AG04450 (cell line): ENCODE data around the gene ABCA2. TPM values are rescaled to one million over a fixed set of nuclear protein-coding genes. Genes with fewer than 3 reads are reported as not detected.

Experiments
- CTCF ChIA-PET: fragments of 300-600, 350-600 bp; formaldehyde crosslinking; extraction: SDS; loops from one replicate; lab custom pipeline; 2022; ENCODE audit warnings: antibody characterized with exemption, inconsistent platforms; lab: Charles Lee
- POLR2A ChIA-PET: fragments of 350-600 bp; formaldehyde crosslinking; extraction: SDS; loops from one replicate; lab custom pipeline; 2021; ENCODE audit warnings: antibody characterized with exemption, inconsistent platforms; lab: Yijun Ruan, JAX
- DNase-seq: peaks from one replicate; pipeline ENCODE4 v3.0.0-alpha.2; 2011; ENCODE audit warnings: low read depth, low spot score
- H3K27ac ChIP-seq: one replicate; pipeline ENCODE4 v1.5.1; 2012; ENCODE audit warnings: low read depth, low read length, control low read depth
- H3K27me3 ChIP-seq: one replicate; pipeline ENCODE4 v1.6.0; 2012; ENCODE audit warnings: low read length; ENCODE audit not compliant: control insufficient read depth, insufficient read depth
- H3K4me3 ChIP-seq: 2 replicates; pipeline ENCODE4 v1.5.1; 2011; ENCODE audit warnings: mild to moderate bottlenecking, low read depth, low read length, control low read depth
- H3K9me3 ChIP-seq: 2 replicates; pipeline ENCODE4 v1.5.1; 2012; ENCODE audit warnings: low read length; ENCODE audit not compliant: control insufficient read depth, insufficient read depth
- polyA plus RNA-seq: library from polyadenylated mRNA; depleted of rRNA; stranded (reverse); fragments of >200 nt; gene quantifications from 2 replicates; pipeline ENCODE4 v1.2.3, GENCODE V29; 2011
- TF ChIP-seq, protein P1 (sequence below): IDR thresholded peaks from 2 replicates; pipeline ENCODE4 v1.5.1; 2011; ENCODE audit warnings: low read depth, low read length, control low read depth, inconsistent platforms

ABCA2 gene
- polyA plus RNA-seq, 1 experiment: 4.7 TPM

DNA sequence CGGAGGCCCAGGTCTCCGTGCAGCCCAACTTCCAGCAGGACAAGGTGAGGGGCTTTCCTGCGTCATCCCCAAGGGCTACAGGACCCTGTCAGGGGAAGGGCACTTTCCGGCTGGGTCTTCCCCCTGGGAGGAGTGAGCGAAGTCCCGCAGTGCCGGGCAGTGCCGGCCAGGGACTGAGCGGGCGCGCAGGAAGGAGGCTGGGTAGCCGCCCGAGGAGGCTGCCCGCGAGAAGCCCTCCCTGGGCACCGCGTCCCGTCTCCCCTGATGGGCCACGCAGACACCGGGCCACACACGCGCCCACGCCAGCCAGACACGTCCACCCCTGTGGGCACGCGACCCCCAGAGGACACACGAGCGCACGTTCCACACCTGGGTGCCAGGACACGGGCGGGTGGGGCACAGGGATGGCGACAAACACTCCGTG lies 50.4 kb downstream of the ABCA2 start:
- Histone ChIP-seq H3K9me3 (no peaks in the 10 kb centered on the region; the same call in 1 of the 2 replicates), H3K27ac (no peak overlapping the region), H3K27me3 (peaks cover 10% of the 10 kb centered on the region), H3K4me3 (peak overlapping the region; percentile 62)
- ChIA-PET CTCF (interaction anchor here (0.6 to 0.9 kb wide), 2 partner anchors 30 to 216 kb away, joined by 3 to 4 read pairs; no protein-coding TSS in a partner anchor), POLR2A (interaction anchor here (0.9 to 1.0 kb wide), 2 partner anchors 18 to 250 kb away, joined by 3 read pairs; no protein-coding TSS in a partner anchor)
- DNase-seq: no peak
- TF ChIP-seq, protein P1, sequence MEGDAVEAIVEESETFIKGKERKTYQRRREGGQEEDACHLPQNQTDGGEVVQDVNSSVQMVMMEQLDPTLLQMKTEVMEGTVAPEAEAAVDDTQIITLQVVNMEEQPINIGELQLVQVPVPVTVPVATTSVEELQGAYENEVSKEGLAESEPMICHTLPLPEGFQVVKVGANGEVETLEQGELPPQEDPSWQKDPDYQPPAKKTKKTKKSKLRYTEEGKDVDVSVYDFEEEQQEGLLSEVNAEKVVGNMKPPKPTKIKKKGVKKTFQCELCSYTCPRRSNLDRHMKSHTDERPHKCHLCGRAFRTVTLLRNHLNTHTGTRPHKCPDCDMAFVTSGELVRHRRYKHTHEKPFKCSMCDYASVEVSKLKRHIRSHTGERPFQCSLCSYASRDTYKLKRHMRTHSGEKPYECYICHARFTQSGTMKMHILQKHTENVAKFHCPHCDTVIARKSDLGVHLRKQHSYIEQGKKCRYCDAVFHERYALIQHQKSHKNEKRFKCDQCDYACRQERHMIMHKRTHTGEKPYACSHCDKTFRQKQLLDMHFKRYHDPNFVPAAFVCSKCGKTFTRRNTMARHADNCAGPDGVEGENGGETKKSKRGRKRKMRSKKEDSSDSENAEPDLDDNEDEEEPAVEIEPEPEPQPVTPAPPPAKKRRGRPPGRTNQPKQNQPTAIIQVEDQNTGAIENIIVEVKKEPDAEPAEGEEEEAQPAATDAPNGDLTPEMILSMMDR: no peak

DNA sequence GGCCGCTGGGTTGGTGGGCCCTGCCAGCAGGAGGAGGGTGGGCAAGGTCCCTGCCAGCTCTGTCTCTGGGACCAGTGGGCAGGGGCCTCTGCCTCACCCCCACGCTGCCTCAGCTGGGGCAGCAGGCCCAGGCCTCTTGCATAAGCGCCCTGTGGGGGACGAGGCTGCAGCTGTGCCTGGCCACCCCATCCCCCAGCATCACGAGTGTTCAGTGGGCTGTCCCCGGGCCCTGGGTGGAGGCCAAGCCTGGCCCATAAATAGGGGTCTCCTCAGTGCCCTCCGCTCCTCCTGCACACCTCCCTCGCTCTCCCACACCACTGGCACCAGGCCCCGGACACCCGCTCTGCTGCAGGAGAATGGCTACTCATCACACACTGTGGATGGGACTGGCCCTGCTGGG lies 50.8 kb downstream of the ABCA2 start, which contains the start of gene PTGDS:
Gene PTGDS (plus strand): TSS at position 282 of the 400 bp plus-strand sequence. CDS start 75 bp downstream, at position 357.
- TF ChIP-seq, protein P1: no peak
- ChIA-PET POLR2A (interaction anchor here (0.6 to 0.9 kb wide), 2 partner anchors 17 to 250 kb away, joined by 3 to 5 read pairs; no protein-coding TSS in a partner anchor), CTCF (interaction anchor here (0.6 to 1.5 kb wide), 3 partner anchors 11 to 58 kb away, joined by 3 to 6 read pairs (median 6); no protein-coding TSS in a partner anchor)
- no peak for DNase-seq
- Histone ChIP-seq H3K4me3 (peak within 1 kb of the TSS; percentile 62), H3K27me3 (peaks cover 8% of the 10 kb centered on the region), H3K9me3 (no peaks in the 10 kb centered on the region; the same call in 1 of the 2 replicates), H3K27ac (no peak within 1 kb of the TSS)

DNA sequence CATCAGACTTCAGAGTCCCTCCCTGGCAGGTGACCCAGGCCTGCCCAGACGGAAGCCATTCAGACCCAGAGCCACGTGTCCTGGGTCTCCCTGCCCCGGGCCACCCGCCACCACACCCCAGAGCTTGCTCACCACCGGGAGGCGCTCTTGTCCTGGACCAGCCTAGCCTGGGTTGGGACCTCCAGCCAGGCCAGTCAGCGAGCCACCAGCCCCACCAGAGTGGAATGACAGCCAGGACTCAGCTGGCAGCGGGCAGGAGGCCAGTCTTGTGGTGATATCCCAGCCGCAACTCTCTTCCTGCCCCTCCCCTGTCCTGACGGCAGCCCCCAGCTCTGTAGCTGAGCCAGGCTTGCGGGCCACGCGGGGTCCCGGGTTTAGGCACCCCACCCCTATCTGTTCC lies 52.4 kb downstream of the ABCA2 start:
- POLR2A ChIA-PET: no interaction called here
- CTCF ChIA-PET: interaction anchor here (1.5 kb wide), 2 partner anchors 54 to 60 kb away, joined by 6 read pairs; no protein-coding TSS in a partner anchor
- Histone ChIP-seq H3K27ac (no peak overlapping the region), H3K9me3 (no peaks in the 10 kb centered on the region; the same call in 1 of the 2 replicates), H3K27me3 (peaks cover 16% of the 10 kb centered on the region), H3K4me3 (no peak overlapping the region)
- TF ChIP-seq, protein P1: no peak
- DNase-seq: no peak

DNA sequence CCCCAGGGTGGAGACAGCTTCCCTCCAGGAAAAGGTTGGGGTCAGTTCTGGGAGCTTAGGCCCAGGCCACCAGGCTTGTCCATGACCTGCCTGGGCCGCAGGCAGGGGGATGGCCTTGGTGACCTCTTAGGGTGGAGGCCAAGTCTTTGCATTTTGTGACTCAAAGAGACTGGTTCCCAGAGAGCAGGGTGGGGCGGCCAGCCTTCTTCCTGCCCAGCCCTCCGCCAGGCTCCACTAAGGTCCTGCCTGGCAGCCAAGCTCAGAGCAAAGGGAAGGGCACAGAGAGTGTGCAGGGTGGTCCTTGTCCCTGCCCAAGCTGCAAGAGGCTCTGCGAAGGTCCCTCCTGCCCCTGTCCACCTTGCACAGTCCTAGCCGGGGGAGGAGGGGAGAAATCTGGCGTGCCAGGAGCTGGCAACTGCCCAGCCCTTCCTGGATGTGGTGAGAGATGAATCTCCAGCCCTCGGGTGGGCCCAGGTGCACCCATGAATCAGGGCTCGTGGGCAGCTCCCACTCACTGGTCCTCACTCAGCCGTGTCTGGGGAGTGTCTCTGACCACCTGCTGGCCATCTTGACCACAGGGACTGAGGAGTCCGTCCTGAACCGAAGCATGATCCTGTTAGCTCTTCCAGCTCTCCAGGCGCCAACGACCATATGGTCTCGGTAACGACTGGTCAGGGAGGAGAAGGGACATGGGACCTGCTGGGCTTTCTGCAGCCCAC lies 53.1 kb downstream of the ABCA2 start:
- H3K4me3 ChIP-seq: no peak overlapping the region
- H3K27me3 ChIP-seq: peaks cover 19% of the 10 kb centered on the region
- POLR2A ChIA-PET: no interaction called here
- no peak overlapping the region for H3K27ac ChIP-seq
- DNase-seq: no peak
- CTCF ChIA-PET: interaction anchor here (0.5 to 0.8 kb wide), 3 partner anchors 27 to 188 kb away, joined by 3 to 4 read pairs (median 4); partner anchors contain the start of gene NPDC1
- TF ChIP-seq, protein P1: no peak
- H3K9me3 ChIP-seq: no peaks in the 10 kb centered on the region; the same call in 1 of the 2 replicates
